Measurements from ENCODE around the gene UMODL1. TPM values are rescaled to one million over a fixed set of nuclear protein-coding genes. Genes with fewer than 3 reads are reported as not detected.

The UMODL1 gene
- total and polyA plus RNA-seq, 2 donors (not counting 3 experiments of a cell fraction or from before 2014, with no cell fraction given): not detected

DNA sequence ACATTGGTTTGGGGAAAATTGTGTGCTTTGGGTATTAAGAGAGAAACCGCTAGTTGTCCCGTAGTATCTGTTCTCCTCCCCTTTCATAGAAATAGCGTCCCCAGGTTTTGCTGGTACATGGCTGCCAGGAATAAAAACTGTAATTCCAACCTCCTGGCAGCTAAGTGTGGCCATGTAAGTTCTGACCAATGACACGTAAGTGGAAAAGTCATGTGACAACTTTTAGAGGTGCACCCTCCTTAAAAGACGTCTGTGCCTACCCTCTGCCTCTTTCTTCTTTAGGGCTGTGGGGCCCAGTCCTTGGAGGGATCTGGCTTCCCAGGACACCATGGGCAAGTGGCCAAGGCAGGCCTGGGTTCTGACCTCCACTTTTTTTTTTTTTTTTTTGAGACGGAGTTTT, 59.3 kb downstream of the UMODL1 start:
- Histone ChIP-seq H3K27me3 (ENCODE audit: control insufficient read depth in 2 of 2, insufficient read depth in 2 of 2, low read length in 2 of 2) (peaks cover 0 to 3% of the 10 kb centered on the region in 2 experiments), H3K4me2 (ENCODE audit: insufficient read depth, low read length) (no peak overlapping the region), H4K20me1 (replicated peaks; ENCODE audit: control insufficient read depth, extremely low read depth, insufficient read depth, low read length) (no peaks in the 10 kb centered on the region), H3K9me1 (replicated peaks; ENCODE audit: control insufficient read depth, extremely low read depth, insufficient read depth, low read length) (no peaks in the 10 kb centered on the region), H3K9ac (replicated peaks; ENCODE audit: extremely low read depth, insufficient read depth, low read length) (no peak overlapping the region), H3K4me1 (ENCODE audit: control insufficient read depth, extremely low read depth, insufficient read depth, low read length) (no peaks in the 10 kb centered on the region), H3K9me3 (replicated peaks; ENCODE audit: control insufficient read depth, insufficient read depth, low read length) (no peaks in the 10 kb centered on the region), H3K79me2 (ENCODE audit: control insufficient read depth, insufficient read depth, low read length) (no peaks in the 10 kb centered on the region), H3K4me3 (replicated peaks in 1 of 3; ENCODE audit: insufficient read depth in 1 of 3, low read depth in 1 of 3, low read length in 3 of 3) (no peak overlapping the region), H3K36me3 (ENCODE audit: control insufficient read depth in 2 of 2, extremely low read depth in 1 of 2, insufficient read depth in 2 of 2, low read length in 2 of 2) (no peaks in the 10 kb centered on the region), H2AFZ (ENCODE audit: low read depth, low read length) (no peak overlapping the region), H3K27ac (ENCODE audit: insufficient read depth, low read depth, low read length) (no peak overlapping the region)
- CTCF ChIA-PET: interaction anchor here (1.2 kb wide), 1 partner anchor 13 kb away, joined by 12 read pairs; no protein-coding TSS in a partner anchor
- intact Hi-C loops (cut with micrococcal nuclease): no loop called here
- POLR2A ChIA-PET: no interaction called here
- no TSS peak for BruUV-seq (replicated peaks)
- dilution Hi-C loops (cut with MboI; ENCODE audit: extremely low pct_ligation_motif_present, low sequenced_read_pairs): no loop called here
- FAIRE-seq (no peak), DNase-seq (ENCODE audit: low read depth, low spot score) (no peak)
- TF ChIP-seq JUN (IDR thresholded peaks at IDR 0.05; ENCODE audit: borderline replicate concordance, insufficient read depth, insufficient read length, low read depth): no peak
- no peak for TF ChIP-seq EZH2 (IDR thresholded peaks at IDR 0.05; ENCODE audit: borderline replicate concordance, low read depth, low read length, severe bottlenecking)
- no peak for TF ChIP-seq CTCF (IDR thresholded peaks at IDR 0.05; ENCODE audit: extremely low read depth in 1 of 2, insufficient read depth in 1 of 2, low read depth in 1 of 2, low read length in 2 of 2)
- TF ChIP-seq GATA2 (IDR thresholded peaks at IDR 0.05; ENCODE audit: insufficient read depth, insufficient read length, low read depth, low read length): no peak
- TF ChIP-seq POLR2A (IDR thresholded peaks at IDR 0.05; ENCODE audit: low read depth, low read length): no peak

DNA sequence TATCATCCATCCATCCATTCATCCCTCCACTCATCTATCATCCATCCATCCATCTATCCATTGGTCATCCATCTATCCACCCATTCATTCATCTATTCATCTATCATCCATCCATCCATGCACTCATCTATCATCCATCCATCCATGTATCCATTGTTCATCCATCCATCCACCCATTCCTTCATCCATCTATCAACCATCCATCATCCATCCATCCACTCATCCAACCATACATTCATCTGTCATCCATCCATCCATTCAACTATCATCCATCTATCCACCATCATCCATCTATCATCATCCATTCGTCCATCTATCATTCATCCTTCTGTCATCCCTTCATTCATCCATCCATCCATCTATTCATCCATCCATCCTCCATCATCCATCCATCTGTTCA, 61.1 kb downstream of the UMODL1 start:
- H3K4me2 ChIP-seq (ENCODE audit: insufficient read depth, low read length): no peak overlapping the region
- no peak overlapping the region for H3K4me3 ChIP-seq (replicated peaks in 1 of 3; ENCODE audit: insufficient read depth in 1 of 3, low read depth in 1 of 3, low read length in 3 of 3)
- no peak overlapping the region for H3K9ac ChIP-seq (replicated peaks; ENCODE audit: extremely low read depth, insufficient read depth, low read length)
- dilution Hi-C loops (cut with MboI; ENCODE audit: extremely low pct_ligation_motif_present, low sequenced_read_pairs): no loop called here
- intact Hi-C loops (cut with micrococcal nuclease): no loop called here
- H3K9me3 ChIP-seq (replicated peaks; ENCODE audit: control insufficient read depth, insufficient read depth, low read length): no peaks in the 10 kb centered on the region
- CTCF ChIA-PET: interaction anchor here (1.0 kb wide), 1 partner anchor 14 kb away, joined by 3 read pairs; no protein-coding TSS in a partner anchor
- no peak overlapping the region for H3K27ac ChIP-seq (ENCODE audit: insufficient read depth, low read depth, low read length)
- no peak for TF ChIP-seq MYC (IDR thresholded peaks at IDR 0.05; ENCODE audit: low read depth, low read length)
- TF ChIP-seq JUN (IDR thresholded peaks at IDR 0.05; ENCODE audit: borderline replicate concordance, insufficient read depth, insufficient read length, low read depth): no peak
- TF ChIP-seq GATA2 (IDR thresholded peaks at IDR 0.05; ENCODE audit: insufficient read depth, insufficient read length, low read depth, low read length): no peak
- no peak for TF ChIP-seq MAX (IDR thresholded peaks at IDR 0.05; ENCODE audit: insufficient read depth, insufficient read length)
- no peak for TF ChIP-seq POLR2AphosphoS5 (IDR thresholded peaks at IDR 0.05; ENCODE audit: insufficient read depth, low read depth, low read length)
- no peak for TF ChIP-seq CTCF (IDR thresholded peaks at IDR 0.05; ENCODE audit: extremely low read depth in 1 of 2, insufficient read depth in 1 of 2, low read depth in 1 of 2, low read length in 2 of 2)
- TF ChIP-seq EZH2 (IDR thresholded peaks at IDR 0.05; ENCODE audit: borderline replicate concordance, low read depth, low read length, severe bottlenecking): no peak
- TF ChIP-seq FOS (IDR thresholded peaks at IDR 0.05; ENCODE audit: borderline replicate concordance, insufficient read depth, low read length): no peak
- no peak for TF ChIP-seq POLR2A (IDR thresholded peaks at IDR 0.05; ENCODE audit: low read depth, low read length)
- no peaks in the 10 kb centered on the region for H3K4me1 ChIP-seq (ENCODE audit: control insufficient read depth, extremely low read depth, insufficient read depth, low read length)
- POLR2A ChIA-PET: no interaction called here
- no peaks in the 10 kb centered on the region for H3K79me2 ChIP-seq (ENCODE audit: control insufficient read depth, insufficient read depth, low read length)
- H3K36me3 ChIP-seq (ENCODE audit: control insufficient read depth in 2 of 2, extremely low read depth in 1 of 2, insufficient read depth in 2 of 2, low read length in 2 of 2): no peaks in the 10 kb centered on the region
- no TSS peak for BruUV-seq (replicated peaks)
- DNase-seq (ENCODE audit: low read depth, low spot score) (no peak), FAIRE-seq (no peak)
- peaks cover 0 to 3% of the 10 kb centered on the region in 2 experiments for H3K27me3 ChIP-seq (ENCODE audit: control insufficient read depth in 2 of 2, insufficient read depth in 2 of 2, low read length in 2 of 2)
- H2AFZ ChIP-seq (ENCODE audit: low read depth, low read length): no peak overlapping the region
- no peaks in the 10 kb centered on the region for H4K20me1 ChIP-seq (replicated peaks; ENCODE audit: control insufficient read depth, extremely low read depth, insufficient read depth, low read length)
- no peaks in the 10 kb centered on the region for H3K9me1 ChIP-seq (replicated peaks; ENCODE audit: control insufficient read depth, extremely low read depth, insufficient read depth, low read length)

Data from endothelial cell of umbilical vein (primary cell).